DOHH2 (cell line): ENCODE results near the gene H1-8.

Experiments
- EZH2phosphoT487 ChIP-seq: fragments of 200-600 bp; sonication (generic); IDR thresholded peaks from 2 replicates; pipeline ENCODE4 v1.6.1; 2017; ENCODE audit warnings: borderline replicate concordance, mild to moderate bottlenecking, antibody characterized with exemption, low read length, moderate library complexity, mixed read lengths
- TF ChIP-seq, protein P1 (sequence below): fragments of 200-600 bp; sonication (generic); IDR thresholded peaks from one replicate; pipeline ENCODE4 v1.5.1; 2014; ENCODE audit warnings: antibody characterized with exemption, mild to moderate bottlenecking, low read depth, low read length; ENCODE audit not compliant: poor library complexity, severe bottlenecking

GRCh38 chr3:129598000-129598381 lies 55.0 kb downstream of the H1-8 start:
- TF ChIP-seq, protein P1, sequence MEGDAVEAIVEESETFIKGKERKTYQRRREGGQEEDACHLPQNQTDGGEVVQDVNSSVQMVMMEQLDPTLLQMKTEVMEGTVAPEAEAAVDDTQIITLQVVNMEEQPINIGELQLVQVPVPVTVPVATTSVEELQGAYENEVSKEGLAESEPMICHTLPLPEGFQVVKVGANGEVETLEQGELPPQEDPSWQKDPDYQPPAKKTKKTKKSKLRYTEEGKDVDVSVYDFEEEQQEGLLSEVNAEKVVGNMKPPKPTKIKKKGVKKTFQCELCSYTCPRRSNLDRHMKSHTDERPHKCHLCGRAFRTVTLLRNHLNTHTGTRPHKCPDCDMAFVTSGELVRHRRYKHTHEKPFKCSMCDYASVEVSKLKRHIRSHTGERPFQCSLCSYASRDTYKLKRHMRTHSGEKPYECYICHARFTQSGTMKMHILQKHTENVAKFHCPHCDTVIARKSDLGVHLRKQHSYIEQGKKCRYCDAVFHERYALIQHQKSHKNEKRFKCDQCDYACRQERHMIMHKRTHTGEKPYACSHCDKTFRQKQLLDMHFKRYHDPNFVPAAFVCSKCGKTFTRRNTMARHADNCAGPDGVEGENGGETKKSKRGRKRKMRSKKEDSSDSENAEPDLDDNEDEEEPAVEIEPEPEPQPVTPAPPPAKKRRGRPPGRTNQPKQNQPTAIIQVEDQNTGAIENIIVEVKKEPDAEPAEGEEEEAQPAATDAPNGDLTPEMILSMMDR, result no peak
- no peak for TF ChIP-seq EZH2phosphoT487
